HepG2 (cell line): ENCODE data around the gene TXNL4B. TPM values are rescaled to one million over a fixed set of nuclear protein-coding genes. Genes with fewer than 3 reads are reported as not detected.

Source experiments
- DNMT1 ChIP-seq: sonication (generic); formaldehyde crosslinking; IDR thresholded peaks from 2 replicates; pipeline ENCODE4 v1.5.1; 2020; ENCODE audit warnings: mild to moderate bottlenecking, missing genetic modification reagents
- ELF1 ChIP-seq: sonication (generic); formaldehyde crosslinking; IDR thresholded peaks from 2 replicates; pipeline ENCODE4 v1.4.0; 2020; ENCODE audit warnings: missing genetic modification reagents
- FOXJ3 ChIP-seq: sonication (generic); formaldehyde crosslinking; IDR thresholded peaks from 2 replicates; pipeline ENCODE4 v1.4.0; 2020; ENCODE audit warnings: missing genetic modification reagents, mild to moderate bottlenecking, borderline replicate concordance
- HNF4A ChIP-seq: sonication (generic); formaldehyde crosslinking; IDR thresholded peaks from 2 replicates; pipeline ENCODE4 v1.4.0; 2020; ENCODE audit warnings: missing genetic modification reagents
- HOXA3 ChIP-seq: sonication (generic); formaldehyde crosslinking; IDR thresholded peaks from 2 replicates; pipeline ENCODE4 v1.5.0; 2020; ENCODE audit warnings: missing genetic modification reagents
- NFAT5 ChIP-seq: sonication (generic); formaldehyde crosslinking; IDR thresholded peaks from 2 replicates; pipeline ENCODE4 v1.4.0; 2020; ENCODE audit warnings: missing genetic modification reagents
- SIX4 ChIP-seq: sonication (generic); formaldehyde crosslinking; IDR thresholded peaks from 2 replicates; pipeline ENCODE4 v1.4.0; 2020; ENCODE audit warnings: missing genetic modification reagents
- SP2 ChIP-seq: sonication (generic); formaldehyde crosslinking; IDR thresholded peaks from 2 replicates; pipeline ENCODE4 v1.5.1; 2020; ENCODE audit warnings: mild to moderate bottlenecking, missing genetic modification reagents
- TARDBP ChIP-seq: sonication (generic); formaldehyde crosslinking; IDR thresholded peaks from 2 replicates; pipeline ENCODE4 v1.8.0; 2022; ENCODE audit warnings: mild to moderate bottlenecking, missing genetic modification reagents
- TBL1XR1 ChIP-seq: fragments of 150-350 bp; IDR thresholded peaks from 2 replicates; pipeline ENCODE4 v1.6.1; 2014; ENCODE audit warnings: borderline replicate concordance, low read length; ENCODE audit not compliant: partially characterized antibody
- ZNF143 ChIP-seq: sonication (generic); formaldehyde crosslinking; IDR thresholded peaks from 2 replicates; pipeline ENCODE4 v1.4.0; 2020; ENCODE audit warnings: missing genetic modification reagents
- ZNF317 ChIP-seq: sonication (generic); formaldehyde crosslinking; IDR thresholded peaks from 2 replicates; pipeline ENCODE4 v1.5.0; 2020; ENCODE audit warnings: mild to moderate bottlenecking, missing genetic modification reagents
- ZNF451 ChIP-seq: sonication (generic); formaldehyde crosslinking; IDR thresholded peaks from 2 replicates; pipeline ENCODE4 v1.5.0; 2020; ENCODE audit warnings: mild to moderate bottlenecking, missing genetic modification reagents
- ZNF468 ChIP-seq: sonication (generic); formaldehyde crosslinking; IDR thresholded peaks from 2 replicates; pipeline ENCODE4 v1.8.0; 2022; ENCODE audit warnings: mild to moderate bottlenecking, moderate library complexity, missing genetic modification reagents
- ZNF547 ChIP-seq: sonication (generic); formaldehyde crosslinking; IDR thresholded peaks from 2 replicates; pipeline ENCODE4 v1.5.1; 2020; ENCODE audit warnings: mild to moderate bottlenecking, missing genetic modification reagents
- ZNF766 ChIP-seq: sonication (generic); formaldehyde crosslinking; IDR thresholded peaks from 2 replicates; pipeline ENCODE4 v1.5.0; 2020; ENCODE audit warnings: missing genetic modification reagents, borderline replicate concordance
- ZNF775 ChIP-seq: sonication (generic); formaldehyde crosslinking; IDR thresholded peaks from 2 replicates; pipeline ENCODE4 v1.4.0; 2020; ENCODE audit warnings: missing genetic modification reagents, mild to moderate bottlenecking, moderate library complexity, borderline replicate concordance
- ZSCAN31 ChIP-seq: sonication (generic); formaldehyde crosslinking; IDR thresholded peaks from 2 replicates; pipeline ENCODE4 v1.5.0; 2020; ENCODE audit warnings: low read depth, mild to moderate bottlenecking, missing genetic modification reagents
- polyA plus RNA-seq, 8 experiments: library from polyadenylated mRNA; depleted of rRNA in 3 of 8; stranded (reverse) in 7 of 8; unstranded in 1 of 8; fragments of >200 nt; fragmentation: Illumina TruSeq in 4 of 8; extraction: Trizol in 4 of 8; gene quantifications; 2 replicates each; pipeline versions ENCODE4 v1.2.1 to v1.2.3, GENCODE V29; 2011 to 2016; ENCODE audit warnings: low read depth in 4 of 8, missing spikeins in 1 of 8, mixed read lengths in 1 of 8; ENCODE audit not compliant: insufficient read depth in 1 of 8
- total RNA-seq, 5 experiments: library from RNA; depleted of rRNA; stranded (reverse); fragments of >200 nt; fragmentation: Illumina TruSeq; extraction: Trizol; gene quantifications; 2 replicates each; pipeline ENCODE4 v1.2.3, GENCODE V29; 2016; ENCODE audit warnings: low read depth in 1 of 5
- TF ChIP-seq, protein P1 (sequence below): IDR thresholded peaks from 2 replicates; pipeline ENCODE4 v1.6.1; 2016; ENCODE audit warnings: control low read depth
- TF ChIP-seq, protein P2 (sequence below): sonication (generic); formaldehyde crosslinking; IDR thresholded peaks from 2 replicates; pipeline ENCODE4 v1.4.0; 2020; ENCODE audit warnings: missing genetic modification reagents

Gene TXNL4B
- total and polyA plus RNA-seq, 2 of the 13 experiments (the other 11 are each of a cell fraction or from before 2014, with no cell fraction given) = 17.4 to 18.3 TPM

- TF ChIP-seq, protein P1, sequence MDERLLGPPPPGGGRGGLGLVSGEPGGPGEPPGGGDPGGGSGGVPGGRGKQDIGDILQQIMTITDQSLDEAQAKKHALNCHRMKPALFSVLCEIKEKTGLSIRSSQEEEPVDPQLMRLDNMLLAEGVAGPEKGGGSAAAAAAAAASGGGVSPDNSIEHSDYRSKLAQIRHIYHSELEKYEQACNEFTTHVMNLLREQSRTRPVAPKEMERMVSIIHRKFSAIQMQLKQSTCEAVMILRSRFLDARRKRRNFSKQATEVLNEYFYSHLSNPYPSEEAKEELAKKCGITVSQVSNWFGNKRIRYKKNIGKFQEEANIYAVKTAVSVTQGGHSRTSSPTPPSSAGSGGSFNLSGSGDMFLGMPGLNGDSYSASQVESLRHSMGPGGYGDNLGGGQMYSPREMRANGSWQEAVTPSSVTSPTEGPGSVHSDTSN (CRISPR knock-in tag) = peak; percentile 36; the same call in 1 of the 2 replicates
- TF ChIP-seq NFAT5 = 0 out of 2 replicates have a peak, but pooled peaks have one; percentile 28
- peak; percentile 98 for TF ChIP-seq HOXA3 (CRISPR knock-in tag)
- TF ChIP-seq ZNF766 (CRISPR knock-in tag) = 0 out of 2 replicates have a peak, but pooled peaks have one; percentile 11
- TF ChIP-seq ZNF775 (CRISPR knock-in tag) = no peak
- no peak for TF ChIP-seq DNMT1 (CRISPR knock-in tag)
- TF ChIP-seq TARDBP (CRISPR knock-in tag) = peak; percentile 89
- TF ChIP-seq ZNF143 (CRISPR knock-in tag) = peak; percentile 86
- TF ChIP-seq ZNF468 (CRISPR knock-in tag) = 0 out of 2 replicates have a peak, but pooled peaks have one; percentile 45
- peak; percentile 90; the same call in 1 of the 2 replicates for TF ChIP-seq ZNF547
- peak; percentile 22 for TF ChIP-seq TBL1XR1
- peak; percentile 37; the same call in 1 of the 2 replicates for TF ChIP-seq ZSCAN31 (CRISPR knock-in tag)
- TF ChIP-seq FOXJ3 (CRISPR knock-in tag) = peak; percentile 59; the same call in 1 of the 2 replicates
- TF ChIP-seq ELF1 (CRISPR knock-in tag) = peak; percentile 94
- TF ChIP-seq, protein P2, sequence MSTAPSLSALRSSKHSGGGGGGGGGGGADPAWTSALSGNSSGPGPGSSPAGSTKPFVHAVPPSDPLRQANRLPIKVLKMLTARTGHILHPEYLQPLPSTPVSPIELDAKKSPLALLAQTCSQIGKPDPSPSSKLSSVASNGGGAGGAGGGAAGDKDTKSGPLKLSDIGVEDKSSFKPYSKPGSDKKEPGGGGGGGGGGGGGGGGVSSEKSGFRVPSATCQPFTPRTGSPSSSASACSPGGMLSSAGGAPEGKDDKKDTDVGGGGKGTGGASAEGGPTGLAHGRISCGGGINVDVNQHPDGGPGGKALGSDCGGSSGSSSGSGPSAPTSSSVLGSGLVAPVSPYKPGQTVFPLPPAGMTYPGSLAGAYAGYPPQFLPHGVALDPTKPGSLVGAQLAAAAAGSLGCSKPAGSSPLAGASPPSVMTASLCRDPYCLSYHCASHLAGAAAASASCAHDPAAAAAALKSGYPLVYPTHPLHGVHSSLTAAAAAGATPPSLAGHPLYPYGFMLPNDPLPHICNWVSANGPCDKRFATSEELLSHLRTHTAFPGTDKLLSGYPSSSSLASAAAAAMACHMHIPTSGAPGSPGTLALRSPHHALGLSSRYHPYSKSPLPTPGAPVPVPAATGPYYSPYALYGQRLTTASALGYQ (CRISPR knock-in tag) = no peak
- no peak for TF ChIP-seq HNF4A (CRISPR knock-in tag)
- no peak for TF ChIP-seq ZNF451 (CRISPR knock-in tag)
- TF ChIP-seq ZNF317 (CRISPR knock-in tag) = no peak; the same call in 1 of the 2 replicates
- TF ChIP-seq SIX4 = peak; percentile 35; the same call in 1 of the 2 replicates
- TF ChIP-seq SP2 = peak; percentile 96
These were observed at the start of gene TXNL4B, which contains the start of gene DHX38 (continued) for GRCh38 chr16:72093448-72094265.
